SK-N-SH (cell line): Measurements from ENCODE around the gene E2F4. TPM values are rescaled to one million over a fixed set of nuclear protein-coding genes. Genes with fewer than 3 reads are reported as not detected.
A peak's percentile ranks its signal among the peaks of the same experiment; 100 is the strongest.

Source experiments
- CTCF ChIA-PET: fragments of 300-600, 350-600 bp; formaldehyde crosslinking; extraction: SDS; loops from one replicate; lab custom pipeline; 2021; lab: Yijun Ruan, JAX
- POLR2A ChIA-PET: fragments of 350-600 bp; sonication (Branson Sonifier 250); formaldehyde crosslinking; extraction: SDS; loops from one replicate; lab custom pipeline; 2020; ENCODE audit warnings: antibody characterized with exemption, inconsistent platforms; lab: Yijun Ruan, JAX
- DNase-seq: peaks from one replicate; pipeline ENCODE4 v3.0.0; 2012
- H2AFZ ChIP-seq: fragments of 200-600 bp; sonication (generic); 2 replicates; pipeline ENCODE4 v1.8.1; 2016; ENCODE audit warnings: antibody characterized with exemption, mild to moderate bottlenecking, low read depth
- H3F3A ChIP-seq: fragments of 200-600 bp; sonication (generic); replicated peaks from 2 replicates; pipeline ENCODE3; 2016; ENCODE audit warnings: antibody characterized with exemption, mild to moderate bottlenecking; ENCODE audit not compliant: insufficient read depth
- H3K27ac ChIP-seq, 2 experiments: fragments of 200-500 bp in 1 of 2; fragments of 200-600 bp in 1 of 2; sonication (Bioruptor generic) in 1 of 2; sonication (generic), shearing (Covaris generic) in 1 of 2; 2 replicates each; pipeline versions ENCODE4 v1.5.1 to v1.6.1; 2014 to 2016; ENCODE audit warnings: low read depth in 2 of 2, inconsistent platforms in 1 of 2, low read length in 1 of 2, mild to moderate bottlenecking in 1 of 2, mixed read lengths in 1 of 2
- H3K27me3 ChIP-seq: fragments of 200-600 bp; sonication (generic), shearing (Covaris generic); 2 replicates; pipeline ENCODE4 v1.6.1; 2016; ENCODE audit warnings: mixed run types; ENCODE audit not compliant: insufficient read depth
- H3K36me3 ChIP-seq, 2 experiments: fragments of 200-500 bp in 1 of 2; fragments of 200-600 bp in 1 of 2; sonication (Bioruptor generic) in 1 of 2; sonication (generic) in 1 of 2; replicated peaks in 1 of 2; 2 replicates each; pipeline versions ENCODE3 to v1.5.1; 2014 to 2016; ENCODE audit warnings: low read length in 1 of 2, mild to moderate bottlenecking in 1 of 2; ENCODE audit not compliant: insufficient read depth in 2 of 2, control insufficient read depth in 1 of 2
- H3K4me1 ChIP-seq, 2 experiments: fragments of 200-500 bp in 1 of 2; fragments of 200-600 bp in 1 of 2; sonication (Bioruptor generic) in 1 of 2; sonication (generic), shearing (Covaris generic) in 1 of 2; 2 replicates each; pipeline versions ENCODE4 v1.5.1 to v1.6.1; 2014 to 2016; ENCODE audit warnings: low read depth in 1 of 2, low read length in 1 of 2, mixed run types in 1 of 2; ENCODE audit not compliant: insufficient read depth in 2 of 2, control insufficient read depth in 1 of 2
- H3K4me2 ChIP-seq: fragments of 200-600 bp; sonication (generic), shearing (Covaris generic); 2 replicates; pipeline ENCODE4 v1.6.1; 2017; ENCODE audit warnings: mixed run types
- H3K4me3 ChIP-seq, 2 experiments: fragments of 200-500 bp in 1 of 2; fragments of 200-600 bp in 1 of 2; sonication (Bioruptor generic) in 1 of 2; sonication (generic), shearing (Covaris generic) in 1 of 2; 2 replicates each; pipeline versions ENCODE4 v1.5.1 to v1.8.1; 2014 to 2016; ENCODE audit warnings: low read depth in 2 of 2, inconsistent platforms in 1 of 2, low read length in 1 of 2, mild to moderate bottlenecking in 1 of 2, mixed read lengths in 1 of 2, moderate library complexity in 1 of 2
- H3K79me2 ChIP-seq: fragments of 200-600 bp; sonication (generic); 2 replicates; pipeline ENCODE4 v1.8.1; 2017; ENCODE audit warnings: mild to moderate bottlenecking; ENCODE audit not compliant: insufficient read depth
- H3K9ac ChIP-seq: fragments of 200-600 bp; sonication (generic); 2 replicates; pipeline ENCODE4 v1.6.1; 2017; ENCODE audit warnings: mixed run types
- H3K9me2 ChIP-seq: fragments of 200-600 bp; sonication (generic); 2 replicates; pipeline ENCODE4 v1.6.1; 2017; ENCODE audit warnings: mixed run types
- H3K9me3 ChIP-seq: fragments of 200-600 bp; sonication (generic); 2 replicates; pipeline ENCODE4 v1.6.1; 2017; ENCODE audit warnings: mixed run types, mild to moderate bottlenecking, moderate library complexity
- H4K20me1 ChIP-seq: fragments of 200-600 bp; sonication (generic); 2 replicates; pipeline ENCODE4 v1.6.1; 2017; ENCODE audit warnings: mild to moderate bottlenecking, mixed run types; ENCODE audit not compliant: insufficient read depth
- ELF1 ChIP-seq: IDR thresholded peaks from 2 replicates; pipeline ENCODE4 v1.4.0; 2012
- EZH2phosphoT487 ChIP-seq: fragments of 200-600 bp; sonication (generic); IDR thresholded peaks from 2 replicates; pipeline ENCODE4 v1.6.1; 2017; ENCODE audit warnings: low read depth, mixed run types, mild to moderate bottlenecking, antibody characterized with exemption, moderate library complexity, borderline replicate concordance
- JUND ChIP-seq: IDR thresholded peaks from 2 replicates; pipeline ENCODE4 v1.4.0; 2012
- MEF2A ChIP-seq: IDR thresholded peaks from 2 replicates; pipeline ENCODE4 v1.4.0; 2012; ENCODE audit warnings: low read depth, borderline replicate concordance
- MXI1 ChIP-seq: IDR thresholded peaks from 2 replicates; pipeline ENCODE4 v1.6.1; 2012; ENCODE audit warnings: mild to moderate bottlenecking, low read depth, low read length, improper control_type of control experiment
- NFIC ChIP-seq: IDR thresholded peaks from 2 replicates; pipeline ENCODE4 v1.4.0; 2012; ENCODE audit warnings: borderline replicate concordance
- NRF1 ChIP-seq: IDR thresholded peaks from 2 replicates; pipeline ENCODE4 v1.6.1; 2012; ENCODE audit warnings: low read depth, mild to moderate bottlenecking, low read length
- RAD21 ChIP-seq: IDR thresholded peaks from 2 replicates; pipeline ENCODE4 v1.6.1; 2012; ENCODE audit warnings: mild to moderate bottlenecking, low read length
- RCOR1 ChIP-seq: fragments of 150-350 bp; IDR thresholded peaks from 2 replicates; pipeline ENCODE4 v1.6.1; 2017; ENCODE audit warnings: antibody characterized with exemption, low read length
- RFX5 ChIP-seq: IDR thresholded peaks from 2 replicates; pipeline ENCODE4 v1.6.1; 2012; ENCODE audit warnings: mild to moderate bottlenecking, improper control_type of control experiment, low read length
- RXRA ChIP-seq: IDR thresholded peaks from 2 replicates; pipeline ENCODE4 v1.4.0; 2012; ENCODE audit warnings: low read depth, mild to moderate bottlenecking, borderline replicate concordance
- SMC3 ChIP-seq: IDR thresholded peaks from 2 replicates; pipeline ENCODE4 v1.6.1; 2012; ENCODE audit warnings: low read depth, low read length, improper control_type of control experiment
- TEAD4 ChIP-seq: IDR thresholded peaks from 2 replicates; pipeline ENCODE4 v1.4.0; 2012; ENCODE audit warnings: mild to moderate bottlenecking, borderline replicate concordance; ENCODE audit not compliant: insufficient read depth
- USF2 ChIP-seq: fragments of 150-350 bp; IDR thresholded peaks from 2 replicates; pipeline ENCODE4 v1.6.1; 2017; ENCODE audit warnings: antibody characterized with exemption, low read length, low read depth, borderline replicate concordance
- YY1 ChIP-seq: IDR thresholded peaks from 2 replicates; pipeline ENCODE4 v1.4.0; 2012; ENCODE audit warnings: low read depth, mild to moderate bottlenecking
- WGBS: methylation state at CpG from one replicate; pipeline ENCODE4 v1.1.6; 2017; ENCODE audit warnings: low lambda C conversion rate; 5-methylcytosine and 5-hydroxymethylcytosine counted together
- polyA plus RNA-seq, 3 experiments: library from polyadenylated mRNA; depleted of rRNA; stranded (reverse); fragments of >200 nt; gene quantifications; 2 replicates each; pipeline ENCODE4 v1.2.3, GENCODE V29; 2012
- TF ChIP-seq, protein P1 (sequence below): IDR thresholded peaks from 2 replicates; pipeline ENCODE4 v1.6.1; 2012; ENCODE audit warnings: mild to moderate bottlenecking, low read depth, low read length, moderate library complexity
- TF ChIP-seq, protein P2 (sequence below): IDR thresholded peaks from 2 replicates; pipeline ENCODE4; 2012

Gene E2F4
- polyA plus RNA-seq, 1 of the 3 experiments (the other 2 are of a cell fraction): 168 TPM

GRCh38 chr16:67227567-67227921 lies 35.6 kb downstream of the E2F4 start:
- DNase-seq: no peak
- CTCF ChIA-PET: interaction anchor here (0.6 to 2.9 kb wide), 11 partner anchors 11 to 476 kb away, joined by 3 to 10 read pairs (median 4); partner anchors contain the start of genes NOL3 and SLC9A5
- H4K20me1 ChIP-seq: no peaks in the 10 kb centered on the region
- H3K27me3 ChIP-seq: no peaks in the 10 kb centered on the region
- H3K36me3 ChIP-seq: peaks cover 19 to 41% of the 10 kb centered on the region in 2 experiments
- no peaks in the 10 kb centered on the region for H3K9me3 ChIP-seq
- no peak for TF ChIP-seq NFIC
- no peak for TF ChIP-seq SMC3
- TF ChIP-seq ELF1: no peak
- no peak for TF ChIP-seq RFX5
- no peak for TF ChIP-seq USF2
- no peak for TF ChIP-seq RXRA
- no peak for TF ChIP-seq EZH2phosphoT487
- TF ChIP-seq, protein P1, sequence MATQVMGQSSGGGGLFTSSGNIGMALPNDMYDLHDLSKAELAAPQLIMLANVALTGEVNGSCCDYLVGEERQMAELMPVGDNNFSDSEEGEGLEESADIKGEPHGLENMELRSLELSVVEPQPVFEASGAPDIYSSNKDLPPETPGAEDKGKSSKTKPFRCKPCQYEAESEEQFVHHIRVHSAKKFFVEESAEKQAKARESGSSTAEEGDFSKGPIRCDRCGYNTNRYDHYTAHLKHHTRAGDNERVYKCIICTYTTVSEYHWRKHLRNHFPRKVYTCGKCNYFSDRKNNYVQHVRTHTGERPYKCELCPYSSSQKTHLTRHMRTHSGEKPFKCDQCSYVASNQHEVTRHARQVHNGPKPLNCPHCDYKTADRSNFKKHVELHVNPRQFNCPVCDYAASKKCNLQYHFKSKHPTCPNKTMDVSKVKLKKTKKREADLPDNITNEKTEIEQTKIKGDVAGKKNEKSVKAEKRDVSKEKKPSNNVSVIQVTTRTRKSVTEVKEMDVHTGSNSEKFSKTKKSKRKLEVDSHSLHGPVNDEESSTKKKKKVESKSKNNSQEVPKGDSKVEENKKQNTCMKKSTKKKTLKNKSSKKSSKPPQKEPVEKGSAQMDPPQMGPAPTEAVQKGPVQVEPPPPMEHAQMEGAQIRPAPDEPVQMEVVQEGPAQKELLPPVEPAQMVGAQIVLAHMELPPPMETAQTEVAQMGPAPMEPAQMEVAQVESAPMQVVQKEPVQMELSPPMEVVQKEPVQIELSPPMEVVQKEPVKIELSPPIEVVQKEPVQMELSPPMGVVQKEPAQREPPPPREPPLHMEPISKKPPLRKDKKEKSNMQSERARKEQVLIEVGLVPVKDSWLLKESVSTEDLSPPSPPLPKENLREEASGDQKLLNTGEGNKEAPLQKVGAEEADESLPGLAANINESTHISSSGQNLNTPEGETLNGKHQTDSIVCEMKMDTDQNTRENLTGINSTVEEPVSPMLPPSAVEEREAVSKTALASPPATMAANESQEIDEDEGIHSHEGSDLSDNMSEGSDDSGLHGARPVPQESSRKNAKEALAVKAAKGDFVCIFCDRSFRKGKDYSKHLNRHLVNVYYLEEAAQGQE: no peak
- TF ChIP-seq JUND: no peak
- no peak for TF ChIP-seq YY1
- no peak for TF ChIP-seq MXI1
- no peak for TF ChIP-seq RAD21
- TF ChIP-seq MEF2A: no peak
- TF ChIP-seq, protein P2, sequence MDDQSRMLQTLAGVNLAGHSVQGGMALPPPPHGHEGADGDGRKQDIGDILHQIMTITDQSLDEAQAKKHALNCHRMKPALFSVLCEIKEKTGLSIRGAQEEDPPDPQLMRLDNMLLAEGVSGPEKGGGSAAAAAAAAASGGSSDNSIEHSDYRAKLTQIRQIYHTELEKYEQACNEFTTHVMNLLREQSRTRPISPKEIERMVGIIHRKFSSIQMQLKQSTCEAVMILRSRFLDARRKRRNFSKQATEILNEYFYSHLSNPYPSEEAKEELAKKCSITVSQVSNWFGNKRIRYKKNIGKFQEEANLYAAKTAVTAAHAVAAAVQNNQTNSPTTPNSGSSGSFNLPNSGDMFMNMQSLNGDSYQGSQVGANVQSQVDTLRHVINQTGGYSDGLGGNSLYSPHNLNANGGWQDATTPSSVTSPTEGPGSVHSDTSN: no peak
- TF ChIP-seq RCOR1: no peak
- no peak for TF ChIP-seq TEAD4
- TF ChIP-seq NRF1: no peak
- peaks cover 34% of the 10 kb centered on the region for H3K79me2 ChIP-seq
- H2AFZ ChIP-seq: 0 out of 2 replicates have a peak overlapping the region, but pooled peaks have one; percentile 45
- peak overlapping the region; percentile 72 to 77; a peak in 3 of 4 replicates for H3K27ac ChIP-seq
- peaks cover 26% of the 10 kb centered on the region for H3F3A ChIP-seq
- no peaks in the 10 kb centered on the region for H3K9me2 ChIP-seq
- H3K4me1 ChIP-seq: peaks cover 0 to 22% of the 10 kb centered on the region in 2 experiments; a peak in 2 of 4 replicates
- H3K4me3 ChIP-seq: peak overlapping the region; percentile 92 to 100
- H3K4me2 ChIP-seq: peak overlapping the region; percentile 88
- WGBS: 5% methylated on average over 12 of the region's 12 CpGs
- POLR2A ChIA-PET: interaction anchor here (0.6 to 2.2 kb wide), 11 partner anchors 9 to 58 kb away, joined by 3 to 14 read pairs (median 5); partner anchors contain the start of genes E2F4, FHOD1 and SLC9A5
- peak overlapping the region; percentile 83 for H3K9ac ChIP-seq
